Stimulated activated CD4-positive, alpha-beta T cell treated with anti-CD3 and anti-CD28 coated beads, Interleukin-1b, Interleukin-23, amount 100 ng/mL, for 24 hours (primary cell): ENCODE measurements around the gene METTL18.
"Not testable (repeated sequence)": the region's sequence is repeated elsewhere in the genome, so short reads cannot be mapped to it uniquely, and the experiment has no call there.

ENCODE experiments used
- DNase-seq, 4 experiments: peaks; one replicate each; pipeline ENCODE4 v3.0.0-alpha.2; 2020; ENCODE audit warnings: low read depth in 4 of 4, low spot score in 1 of 4

Gene METTL18

DNA sequence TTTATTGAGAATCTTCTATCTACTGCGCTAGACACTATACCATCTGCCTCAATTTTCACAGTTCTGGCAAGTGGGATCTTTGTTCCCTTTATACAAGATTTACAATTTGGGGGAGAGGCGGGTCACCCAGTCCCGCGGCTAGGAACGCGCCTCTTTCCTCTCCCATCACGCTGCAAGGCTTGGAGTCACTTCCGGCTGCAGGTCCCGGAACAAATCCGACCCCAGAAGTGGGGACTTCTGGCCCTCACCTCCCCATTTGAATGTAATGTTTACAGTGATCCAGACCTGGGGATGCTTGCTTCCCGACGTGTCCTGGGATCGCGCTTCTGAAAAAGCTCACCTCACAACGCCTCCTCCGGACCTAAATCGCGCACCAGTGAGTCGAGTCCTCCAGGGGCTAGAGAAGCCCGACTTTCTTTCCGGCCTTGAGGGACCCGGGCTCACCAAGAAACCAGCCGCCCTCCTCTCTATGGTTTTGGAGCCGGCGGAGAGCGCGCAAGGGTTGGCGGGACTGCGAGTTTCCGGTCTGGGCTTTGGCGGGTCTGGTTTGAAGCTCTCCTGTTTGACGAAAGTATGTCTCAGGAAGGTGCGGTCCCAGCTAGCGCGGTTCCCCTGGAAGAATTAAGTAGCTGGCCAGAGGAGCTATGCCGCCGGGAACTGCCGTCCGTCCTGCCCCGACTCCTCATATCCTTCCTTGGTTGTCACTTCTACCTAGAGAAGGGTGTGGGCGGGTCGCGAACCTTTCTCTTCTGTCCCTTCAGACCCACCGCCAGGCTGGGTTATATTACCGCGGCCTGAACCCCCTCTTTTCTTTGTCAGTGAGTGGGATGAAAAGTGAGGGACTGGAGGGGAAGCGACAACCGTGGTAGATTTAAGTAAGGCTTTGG is at the start of gene METTL18:
TSS of gene METTL18 (minus strand) at position 378 of the 887 bp plus-strand sequence. CDS start 1,212 bp downstream, outside the sequence.
- peak; percentile 68 to 84 (median 78) for DNase-seq

DNA sequence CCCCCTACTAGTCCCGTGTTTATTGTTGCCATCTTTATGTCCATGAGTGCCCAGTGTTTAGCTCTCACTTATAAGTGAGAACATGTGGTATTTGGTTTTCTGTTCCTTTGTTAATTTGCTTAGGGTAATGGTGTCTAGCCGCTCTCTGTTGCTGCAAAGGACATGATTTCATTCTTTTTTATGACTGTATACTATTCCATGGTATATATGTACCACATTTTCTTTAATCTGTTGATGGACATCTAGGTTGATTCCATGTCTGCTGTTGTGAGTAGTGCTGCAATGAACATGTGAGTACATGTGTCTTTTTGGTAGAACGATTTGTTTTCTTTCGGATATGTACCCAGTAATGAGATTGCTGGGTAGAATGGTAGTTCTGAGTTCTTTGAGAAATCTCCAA is 44.2 kb upstream of the METTL18 start:
- DNase-seq = no peak

DNA sequence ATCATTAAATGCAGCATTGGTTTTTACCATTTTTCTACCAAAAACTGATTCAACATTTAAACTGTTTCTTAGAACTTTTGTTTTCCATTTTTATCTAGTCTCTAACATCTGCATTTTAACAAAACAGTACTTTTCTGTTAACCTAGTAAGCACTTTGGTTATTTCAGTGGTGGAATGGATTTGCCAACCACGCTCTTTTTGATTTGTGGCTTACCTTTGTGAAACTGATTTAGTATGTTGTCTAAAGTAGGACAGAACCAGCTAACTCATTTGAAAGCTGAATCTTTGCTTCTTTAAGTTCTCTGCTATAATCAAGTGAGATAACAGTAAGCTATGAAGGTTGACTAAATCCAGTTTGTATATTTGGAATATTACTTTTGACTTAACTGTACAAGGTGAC is 41.5 kb upstream of the METTL18 start:
- no peak for DNase-seq

DNA sequence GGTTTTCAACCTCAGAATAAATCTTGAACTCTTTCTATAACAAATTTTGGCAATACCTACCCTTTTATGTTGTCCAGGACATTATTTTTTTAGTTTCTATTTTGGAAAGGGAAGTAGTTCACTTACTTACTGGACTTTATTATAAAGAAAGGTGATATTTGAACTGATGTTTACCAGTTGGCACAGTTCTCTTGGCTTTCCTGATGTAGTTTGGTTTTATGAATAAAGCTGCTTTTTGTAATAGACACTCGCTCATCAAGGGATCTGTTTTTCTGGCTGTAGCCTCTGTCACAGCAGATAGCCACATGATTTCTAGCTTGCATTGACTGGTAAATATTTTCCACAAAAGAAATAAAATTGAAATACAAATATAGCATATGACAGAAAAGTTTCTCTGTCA is 40.9 kb upstream of the METTL18 start:
- DNase-seq = no peak

DNA sequence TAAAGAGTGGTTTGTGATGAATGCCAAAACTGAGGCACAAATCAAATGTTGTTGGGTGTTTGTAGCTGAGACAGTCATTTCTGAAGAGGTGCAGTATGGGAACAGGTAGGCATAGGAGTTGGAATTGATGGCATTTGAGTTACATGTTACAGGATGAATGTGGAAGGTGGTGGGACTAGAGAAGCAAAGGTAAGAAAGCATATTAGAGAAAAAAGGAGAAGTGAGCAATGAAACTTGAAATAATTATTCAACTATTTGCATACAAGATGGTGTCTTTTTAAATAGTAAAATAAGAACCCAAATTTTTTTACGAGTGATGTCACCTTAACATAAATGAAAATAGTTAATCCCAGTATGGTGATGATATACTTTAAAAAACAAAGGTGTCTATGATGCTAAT is 40.2 kb upstream of the METTL18 start:
- no peak for DNase-seq

DNA sequence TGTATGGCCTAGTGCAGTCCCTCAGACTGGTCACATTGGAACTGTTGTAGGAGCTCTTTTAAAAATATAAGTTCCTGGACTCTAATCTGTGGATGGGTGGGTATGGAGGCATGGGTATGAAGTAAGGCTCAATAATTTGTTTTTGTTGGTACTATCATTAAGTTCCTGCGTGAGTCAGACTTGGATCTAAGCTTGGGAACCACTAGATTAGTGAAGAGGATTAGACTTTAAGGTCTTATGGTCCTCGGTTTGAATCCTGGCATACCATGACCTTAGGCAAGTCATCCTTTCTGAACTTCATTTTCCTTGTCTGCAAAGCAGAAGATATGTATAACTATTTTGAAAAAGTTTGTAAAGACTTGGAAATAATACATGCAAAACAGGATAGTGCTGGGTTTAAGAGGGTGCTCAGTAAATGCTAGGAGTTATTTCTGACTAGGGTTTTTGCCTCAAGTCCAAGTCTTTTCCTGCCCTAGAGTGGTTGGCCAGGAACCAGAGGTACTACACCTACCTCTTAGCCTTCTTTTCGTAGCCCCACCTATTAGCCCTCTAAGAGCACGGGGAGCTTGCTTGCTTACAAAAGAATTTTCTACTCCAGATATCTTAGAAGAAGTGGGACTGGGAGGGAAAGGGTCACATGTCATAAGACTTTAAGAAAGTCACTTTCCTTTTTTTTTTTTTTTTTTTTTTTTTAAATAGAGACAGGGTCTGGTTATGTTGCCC is 38.6 kb upstream of the METTL18 start:
- no peak for DNase-seq

DNA sequence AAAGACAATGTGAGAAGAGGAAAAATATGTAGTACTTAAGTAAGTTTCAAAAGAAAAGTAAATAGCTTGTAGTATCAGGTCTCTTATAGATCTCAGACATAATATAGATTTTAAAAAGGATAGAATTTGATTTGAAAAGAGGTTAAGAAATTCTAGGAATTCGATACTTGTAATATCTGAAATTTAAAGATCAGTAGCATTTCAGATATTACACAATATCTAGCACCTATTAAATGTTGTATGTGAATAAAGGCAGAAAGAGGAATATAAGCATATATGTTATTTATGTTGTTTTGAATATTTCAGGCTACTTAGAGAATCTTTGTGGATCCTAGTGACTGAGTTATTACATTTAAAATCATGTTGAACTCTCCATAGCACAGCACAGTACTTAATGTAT is 35.0 kb upstream of the METTL18 start:
- no peak for DNase-seq

DNA sequence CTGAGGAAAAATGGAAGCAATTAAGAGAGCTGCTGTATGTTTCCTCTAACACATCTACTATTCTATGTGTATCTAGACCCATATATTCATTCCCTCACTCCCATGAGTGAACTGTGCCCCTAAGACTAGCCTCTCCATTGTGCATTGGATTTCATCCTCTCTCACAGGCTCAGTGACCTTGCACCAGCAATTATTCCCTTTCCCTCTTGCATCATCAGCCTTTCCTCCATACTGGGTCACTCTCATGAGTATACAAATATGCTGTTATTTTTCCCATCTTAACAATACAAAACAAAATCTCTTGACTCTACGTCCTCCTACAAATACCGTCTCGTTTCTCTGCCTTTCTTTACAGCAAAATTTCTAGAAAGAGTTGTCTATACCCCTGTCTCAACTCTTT is 29.4 kb upstream of the METTL18 start:
- DNase-seq = no peak

DNA sequence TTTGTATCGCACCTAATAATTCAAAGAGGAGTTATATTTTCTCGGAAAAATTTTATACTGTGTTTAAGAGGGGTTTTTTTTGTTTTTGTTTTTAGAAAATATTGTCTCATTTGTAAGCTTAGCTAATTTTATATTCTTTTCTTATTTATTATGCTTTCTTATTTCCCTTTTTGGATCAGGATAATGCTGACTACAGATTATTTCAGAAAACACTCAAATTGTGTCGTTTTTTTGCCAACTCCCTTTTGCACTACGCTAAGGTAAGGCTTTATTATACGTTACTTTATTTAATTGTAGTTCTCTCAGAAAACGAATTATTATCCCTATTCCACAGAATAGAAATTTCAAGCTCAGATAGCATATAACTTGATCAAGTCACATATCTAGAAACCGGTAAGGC is 26.8 kb upstream of the METTL18 start:
- DNase-seq = no peak

DNA sequence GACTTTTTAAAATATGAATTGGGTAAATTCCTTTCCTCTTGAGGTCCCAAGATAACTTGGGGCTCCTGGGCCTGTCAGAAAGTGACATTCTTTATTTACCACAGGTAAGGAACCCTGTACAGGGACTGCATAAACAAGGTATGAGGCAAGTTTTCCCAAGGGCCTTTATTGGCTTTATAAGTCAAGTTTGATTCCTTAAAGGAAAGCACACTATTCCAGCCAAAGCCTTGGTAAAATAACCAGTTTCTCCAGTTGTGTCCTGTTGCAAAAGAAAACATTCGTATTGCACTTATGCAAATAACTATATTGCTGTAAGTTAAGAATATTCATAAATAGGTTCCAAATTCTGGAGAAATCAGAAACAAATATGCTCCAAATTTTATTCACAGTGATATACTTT is 21.9 kb upstream of the METTL18 start:
- no peak for DNase-seq

DNA sequence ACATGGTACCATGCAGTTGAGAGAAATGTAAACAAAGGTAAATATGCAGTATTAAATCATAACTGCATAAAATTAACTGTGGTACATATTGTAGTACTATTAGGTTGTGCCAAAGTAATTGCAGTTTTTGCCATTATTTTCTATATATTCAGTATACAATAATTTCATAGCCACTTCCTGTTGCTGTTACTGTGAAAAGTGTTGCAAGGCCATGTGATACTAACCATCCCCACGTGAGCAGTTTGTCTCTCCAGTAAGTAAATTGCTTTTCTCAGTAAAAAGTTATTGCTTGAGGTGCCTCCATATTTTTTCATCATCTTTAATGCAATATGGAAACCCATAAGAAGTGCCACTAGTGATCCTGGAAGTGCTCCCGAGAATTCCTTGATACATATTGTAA is 19.6 kb upstream of the METTL18 start:
- DNase-seq = no peak

DNA sequence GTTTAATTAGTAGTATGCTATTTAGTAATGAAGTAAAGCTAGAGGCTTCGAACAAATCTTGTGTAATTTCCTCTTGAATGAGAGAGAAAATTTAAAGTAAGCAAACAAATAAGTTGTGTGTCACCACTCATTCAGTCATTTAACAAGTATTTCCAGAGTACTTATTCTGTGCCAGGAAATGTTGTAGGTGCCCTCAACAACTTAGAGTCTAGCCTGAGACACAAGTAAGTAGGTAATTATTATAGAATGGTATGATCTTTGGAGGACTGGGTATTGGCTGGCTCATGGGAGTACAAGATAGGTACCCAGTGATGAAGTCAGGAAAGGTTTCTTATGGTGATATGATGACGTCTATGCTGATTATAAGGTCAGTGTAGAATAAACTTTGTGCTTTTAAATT is 17.4 kb upstream of the METTL18 start:
- no peak for DNase-seq

DNA sequence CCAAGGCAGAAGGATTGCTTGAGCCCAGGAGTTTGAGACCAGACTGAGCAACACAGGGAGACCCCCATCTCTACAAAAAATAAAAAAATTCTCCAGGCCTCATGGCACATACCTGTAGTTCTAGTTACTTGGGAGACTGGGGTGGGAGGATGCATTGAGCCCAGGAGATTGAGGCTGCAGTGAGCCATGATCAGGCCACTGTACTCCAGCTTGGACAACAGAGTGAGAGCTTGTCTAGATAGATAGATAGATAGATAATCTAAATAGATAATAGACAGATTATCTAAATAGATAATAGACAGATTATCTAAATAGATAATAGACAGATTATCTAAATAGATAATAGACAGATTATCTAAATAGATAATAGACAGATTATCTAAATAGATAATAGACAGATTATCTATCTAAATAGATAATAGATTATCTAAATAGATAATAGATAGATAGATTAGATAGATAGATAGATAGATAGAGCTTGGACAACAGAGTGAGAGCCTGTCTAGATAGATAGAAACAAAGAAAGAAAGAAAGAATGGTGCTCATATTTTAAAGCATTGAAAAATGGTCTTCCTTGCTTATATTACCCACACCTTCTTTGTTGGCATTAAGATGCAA is 16.8 kb upstream of the METTL18 start:
- not testable (repeated sequence) for DNase-seq

DNA sequence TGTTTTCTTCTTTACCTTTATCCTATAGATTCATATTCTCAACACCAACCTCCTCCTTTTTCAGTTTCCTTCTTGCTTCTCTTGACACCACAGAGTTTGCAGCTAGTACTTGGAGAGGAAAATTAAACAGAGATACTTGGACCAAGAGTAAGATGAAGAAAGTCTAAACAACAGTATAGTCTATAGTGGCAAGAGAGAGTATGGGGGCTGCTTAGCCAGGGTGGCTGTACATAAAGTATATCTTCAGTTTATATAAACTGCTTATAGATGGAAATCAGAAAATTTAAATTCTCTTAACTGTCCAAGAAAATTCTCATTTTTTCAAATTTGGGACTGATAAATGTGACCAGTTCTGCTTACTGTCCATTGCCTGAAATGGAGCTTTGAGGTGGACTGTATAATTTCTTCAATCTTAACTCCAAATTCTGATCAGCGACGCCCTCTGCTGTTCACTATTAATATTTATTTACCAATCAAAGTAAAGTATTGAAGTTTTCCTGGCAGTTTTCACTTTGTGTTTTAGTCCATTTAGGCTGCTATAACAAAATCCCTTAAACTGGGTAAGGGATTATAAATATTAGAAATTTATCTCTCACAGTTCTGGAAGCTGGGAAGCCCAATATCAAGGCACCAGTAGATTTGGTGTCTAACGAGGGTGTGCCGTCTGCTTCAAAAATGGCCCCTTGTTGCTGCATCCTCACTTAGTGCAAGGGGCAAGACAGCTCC is 14.8 kb upstream of the METTL18 start:
- no peak for DNase-seq

DNA sequence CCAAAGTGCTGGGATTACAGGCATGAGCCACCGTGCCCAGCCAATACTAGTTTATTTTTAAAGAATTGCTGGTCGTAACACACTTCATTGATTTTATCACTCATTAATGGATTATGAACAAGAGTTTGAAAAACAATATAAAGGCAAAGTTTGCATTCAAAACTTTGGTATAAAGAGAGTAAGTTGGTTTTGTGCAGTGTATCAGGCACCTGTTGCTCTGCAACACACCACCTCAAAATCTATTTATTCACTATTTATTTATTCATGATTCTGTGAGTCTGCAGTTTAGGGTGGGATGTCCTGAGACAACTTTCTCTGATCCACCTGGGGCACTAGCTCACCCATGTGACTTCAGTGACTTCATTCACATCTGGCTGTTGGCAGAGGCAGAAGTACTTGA is 10.2 kb upstream of the METTL18 start:
- DNase-seq = no peak

DNA sequence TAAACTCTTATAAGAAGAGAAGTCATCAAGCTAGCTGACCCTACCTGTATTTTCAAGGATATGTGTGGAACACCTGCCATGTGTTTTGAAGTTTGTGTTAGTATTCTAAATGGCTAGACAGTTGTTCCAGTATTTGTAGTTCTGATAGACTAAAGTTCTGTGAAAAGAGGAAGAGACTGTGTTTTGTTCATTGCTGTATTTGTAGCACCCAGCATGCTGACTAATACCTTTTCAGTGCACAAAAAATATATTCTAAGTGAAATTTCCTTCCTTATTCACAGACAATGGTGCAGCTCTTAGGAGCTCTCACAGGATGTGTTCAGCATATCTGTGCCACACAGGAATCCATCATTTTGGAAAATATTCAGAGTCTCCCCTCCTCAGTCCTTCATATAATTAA is 8.2 kb upstream of the METTL18 start:
- DNase-seq = no peak

DNA sequence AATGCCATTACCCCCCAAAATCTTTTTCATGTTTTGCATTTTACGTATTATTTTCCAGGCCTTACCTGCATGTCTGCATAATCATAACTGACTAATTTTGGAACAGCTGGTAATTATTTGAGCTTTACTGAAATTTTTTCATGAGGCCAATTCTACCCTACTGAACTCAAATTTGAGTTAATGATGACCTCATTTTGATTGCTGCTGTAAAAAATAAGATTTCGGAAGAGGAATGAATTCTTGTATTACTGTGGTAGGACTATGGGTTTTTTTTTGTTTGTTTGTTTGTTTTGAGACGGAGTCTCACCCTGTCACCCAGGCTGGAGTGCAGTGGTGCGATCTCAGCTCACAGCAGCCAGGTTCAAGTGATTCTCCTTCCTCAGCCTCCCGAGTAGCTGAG is 2.6 kb upstream of the METTL18 start:
- no peak for DNase-seq

DNA sequence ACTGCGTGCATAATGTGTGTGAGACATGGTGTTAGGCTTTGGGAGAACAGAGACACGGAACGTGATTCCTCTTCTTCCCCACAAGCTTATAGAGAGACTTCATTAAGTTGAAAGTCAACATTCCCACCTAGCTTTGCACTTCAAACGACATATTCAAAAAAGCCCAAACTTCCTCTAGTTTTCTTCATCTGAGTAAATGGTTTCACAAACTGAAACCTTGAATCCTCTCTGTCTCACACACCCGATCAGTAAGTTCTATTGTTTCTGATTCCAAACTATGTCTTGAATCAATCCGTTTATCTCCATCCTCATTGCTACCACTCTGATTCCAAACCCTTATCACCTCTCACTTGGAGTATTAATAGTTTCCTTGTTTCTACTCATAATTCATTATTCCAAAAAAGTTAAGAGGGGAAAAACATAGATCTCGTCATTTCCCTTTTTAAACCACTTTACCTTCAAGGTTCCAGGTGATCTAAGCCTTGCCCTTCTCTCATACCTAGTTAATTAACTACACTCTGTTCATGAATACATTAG is 1.6 kb upstream of the METTL18 start:
- no peak for DNase-seq

DNA sequence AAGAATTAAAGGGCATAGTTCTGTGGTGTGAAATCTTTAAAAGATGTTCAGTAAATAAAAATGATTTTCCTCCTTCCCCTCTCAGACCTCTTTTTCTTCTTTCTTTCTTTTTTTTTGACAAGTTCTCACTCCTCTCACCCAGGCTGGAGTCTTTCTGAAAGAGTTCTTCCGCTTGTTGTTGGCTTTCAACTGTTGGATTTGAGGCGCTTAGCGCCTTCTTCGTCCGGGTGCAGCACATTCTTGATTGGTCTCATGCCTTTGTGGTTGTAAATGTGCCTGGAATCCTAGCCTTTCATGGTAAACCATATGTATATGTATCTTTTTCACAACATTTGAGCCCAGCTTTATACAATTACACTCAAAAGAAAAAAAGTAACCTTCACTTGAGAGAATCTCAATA is 980 bp upstream of the METTL18 start:
- no peak for DNase-seq

DNA sequence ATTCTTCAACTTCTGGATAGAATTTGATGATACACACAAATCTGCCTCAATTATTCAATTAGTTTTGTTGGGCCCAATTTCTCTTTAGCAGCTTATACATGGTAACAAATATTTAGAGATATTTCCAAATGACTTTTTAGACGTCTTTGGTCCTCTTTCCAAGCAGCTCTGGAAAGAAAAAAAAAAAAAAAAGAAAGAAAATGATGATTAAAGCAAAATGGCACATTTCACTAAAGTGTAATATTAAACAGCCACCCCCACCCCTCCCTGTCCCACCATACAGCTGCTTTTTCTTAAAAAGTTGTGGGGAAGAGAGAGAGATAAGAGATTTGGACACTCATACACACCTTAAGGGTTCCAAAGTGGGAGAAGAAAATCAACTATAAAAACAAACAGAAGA is 977 bp downstream of the METTL18 start:
- DNase-seq = no peak

DNA sequence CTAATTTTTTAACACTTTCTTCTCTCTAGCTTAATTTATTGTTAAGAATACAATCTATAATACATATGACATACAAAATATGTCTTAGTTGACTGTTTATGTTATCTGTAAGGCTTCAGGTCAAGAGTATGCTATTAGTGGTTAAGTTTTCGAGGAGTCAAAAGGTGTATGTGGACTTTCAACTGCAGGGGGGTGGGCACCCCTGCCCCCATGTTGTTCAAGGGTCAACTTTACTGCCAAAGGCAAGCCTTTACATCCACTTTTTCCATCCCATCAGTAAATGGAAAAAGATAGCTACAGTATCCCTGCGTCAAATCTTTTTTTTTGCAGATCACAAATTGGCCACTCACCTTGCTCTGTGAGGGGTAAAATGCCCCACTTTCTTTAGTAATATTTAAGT is 6.3 kb downstream of the METTL18 start:
- DNase-seq = no peak
